ENCODE results near the gene PBX4. TPM values are rescaled to one million over a fixed set of nuclear protein-coding genes. Genes with fewer than 3 reads are reported as not detected.

PBX4 gene
- total RNA-seq, 1 experiment from 2014 or later = 11.6 TPM

- peak within 1 kb of the TSS; percentile 91 for H3K4me2 ChIP-seq (ENCODE audit: low read length)
- peak within 1 kb of the TSS; percentile 70 to 96 for H3K4me3 ChIP-seq (replicated peaks in 1 of 2; ENCODE audit: low read depth in 1 of 2, low read length in 2 of 2)
- ATAC-seq = peak; percentile 85
- peak within 1 kb of the TSS; percentile 95 for H3K9ac ChIP-seq (ENCODE audit: low read length)
- DNase-seq (ENCODE audit: low read depth, low spot score) = peak; percentile 91
- RAD21 ChIA-PET (ENCODE audit: low non-redundant PET in 1 of 2, low total read pairs in 2 of 2, uncharacterized antibody in 2 of 2, unreplicated experiment in 2 of 2) = interaction anchor here (0.6 to 0.7 kb wide), 2 partner anchors 113 to 278 kb away, joined by 3 read pairs; no protein-coding TSS in a partner anchor
- H3K27ac ChIP-seq (ENCODE audit: low read depth, low read length) = peak within 1 kb of the TSS; percentile 92
- no peaks in the 10 kb centered on the region for H4K20me1 ChIP-seq (ENCODE audit: insufficient read depth)
- no peak within 1 kb of the TSS for H2AFZ ChIP-seq (ENCODE audit: low read depth, low read length, poor library complexity, severe bottlenecking)
- POLR2A ChIA-PET = interaction anchor here (0.7 to 1.1 kb wide), 3 partner anchors 113 to 259 kb away, joined by 3 to 7 read pairs (median 3); no protein-coding TSS in a partner anchor
- H3K4me1 ChIP-seq (ENCODE audit: control insufficient read depth in 1 of 2, insufficient read depth in 2 of 2, low read length in 2 of 2) = peaks cover 13 to 37% of the 10 kb centered on the region in 2 experiments; a peak in 3 of 4 replicates
- no peaks in the 10 kb centered on the region for H3K9me2 ChIP-seq (ENCODE audit: insufficient read depth)
- no peaks in the 10 kb centered on the region for H3K9me3 ChIP-seq (ENCODE audit: control insufficient read depth in 1 of 2, insufficient read depth in 1 of 2, low read depth in 1 of 2, low read length in 2 of 2)
- H3K36me3 ChIP-seq (ENCODE audit: control insufficient read depth in 1 of 2, insufficient read depth in 2 of 2, low read length in 2 of 2) = peaks cover 8 to 19% of the 10 kb centered on the region in 2 experiments; a peak in 3 of 4 replicates
- no TSS peak for BruUV-seq (replicated peaks)
- CTCF ChIA-PET = interaction anchor here (0.7 kb wide), 1 partner anchor 24 kb away, joined by 5 read pairs; no protein-coding TSS in a partner anchor
- H3K79me2 ChIP-seq (ENCODE audit: insufficient read depth, low read length) = peaks cover 37% of the 10 kb centered on the region
- H3K27me3 ChIP-seq (ENCODE audit: insufficient read depth, low read length) = no peaks in the 10 kb centered on the region
- intact Hi-C loops (cut with micrococcal nuclease) = loop anchor here (1.0 kb wide), 1 partner anchor 113 kb away; no protein-coding TSS in a partner anchor
- TF ChIP-seq ZNF274 (IDR thresholded peaks at IDR 0.05; ENCODE audit: low read depth, low read length) = no peak
- no peak for TF ChIP-seq ATF3 (IDR thresholded peaks at IDR 0.05)
- TF ChIP-seq EZH2 (IDR thresholded peaks at IDR 0.05) = no peak
- TF ChIP-seq MAX (IDR thresholded peaks at IDR 0.05) = peak; percentile 73
- no peak for TF ChIP-seq REST (IDR thresholded peaks at IDR 0.05; ENCODE audit: low read depth)
- TF ChIP-seq POLR2AphosphoS5 (IDR thresholded peaks at IDR 0.05; ENCODE audit: low read depth, low read length) = peak; percentile 83
- TF ChIP-seq CTCF (IDR thresholded peaks at IDR 0.05 in 2 of 3, conservative IDR thresholded peaks at IDR 0.05 in 1 of 3; ENCODE audit: borderline replicate concordance in 1 of 3, insufficient read depth in 1 of 3, low read depth in 2 of 3, low read length in 2 of 3) = no peak; a peak in 1 of 6 replicates
- TF ChIP-seq EGR1 (IDR thresholded peaks at IDR 0.05; ENCODE audit: low read depth) = peak; percentile 95
- TF ChIP-seq SRF (IDR thresholded peaks at IDR 0.05; ENCODE audit: low read depth) = no peak
- no peak for TF ChIP-seq FOSL1 (IDR thresholded peaks at IDR 0.05; ENCODE audit: low read depth)
- TF ChIP-seq POLR2A (IDR thresholded peaks at IDR 0.05; ENCODE audit: borderline replicate concordance, extremely low read depth, insufficient read depth, insufficient read length) = no peak
- peak; percentile 100 for TF ChIP-seq YY1 (IDR thresholded peaks at IDR 0.05; ENCODE audit: extremely low read depth, insufficient replicate concordance, low read depth, low read length)
- TF ChIP-seq EZH2phosphoT487 (IDR thresholded peaks at IDR 0.05; ENCODE audit: borderline replicate concordance) = no peak
- TF ChIP-seq JUND (IDR thresholded peaks at IDR 0.05) = no peak
- peak; percentile 78; the same call in 1 of the 2 replicates for TF ChIP-seq ZFX (IDR thresholded peaks at IDR 0.05)
- TF ChIP-seq CEBPB (IDR thresholded peaks at IDR 0.05; ENCODE audit: low read depth) = no peak
- TF ChIP-seq TCF7L2 (IDR thresholded peaks at IDR 0.05; ENCODE audit: borderline replicate concordance, extremely low read depth, insufficient read depth, insufficient read length) = peak; percentile 72
- TF ChIP-seq CBX3 (IDR thresholded peaks at IDR 0.05; ENCODE audit: low read depth) = no peak
- no peak; the same call in 1 of the 2 replicates for TF ChIP-seq SP1 (IDR thresholded peaks at IDR 0.05; ENCODE audit: low read depth)
Observed at GRCh38 chr19:19663256-19664120, 45.0 kb upstream of the PBX4 start, which contains the start of gene ATP13A1. ATP13A1 (minus strand) TSS chr19:19663676; CDS start chr19:19663666, 10 bp downstream.
